Measurements from ENCODE around the gene UXS1. TPM values are rescaled to one million over a fixed set of nuclear protein-coding genes. Genes with fewer than 3 reads are reported as not detected.

Gene UXS1
- total RNA-seq, 1 donor from 2014 or later, result 60.0 TPM

DNA sequence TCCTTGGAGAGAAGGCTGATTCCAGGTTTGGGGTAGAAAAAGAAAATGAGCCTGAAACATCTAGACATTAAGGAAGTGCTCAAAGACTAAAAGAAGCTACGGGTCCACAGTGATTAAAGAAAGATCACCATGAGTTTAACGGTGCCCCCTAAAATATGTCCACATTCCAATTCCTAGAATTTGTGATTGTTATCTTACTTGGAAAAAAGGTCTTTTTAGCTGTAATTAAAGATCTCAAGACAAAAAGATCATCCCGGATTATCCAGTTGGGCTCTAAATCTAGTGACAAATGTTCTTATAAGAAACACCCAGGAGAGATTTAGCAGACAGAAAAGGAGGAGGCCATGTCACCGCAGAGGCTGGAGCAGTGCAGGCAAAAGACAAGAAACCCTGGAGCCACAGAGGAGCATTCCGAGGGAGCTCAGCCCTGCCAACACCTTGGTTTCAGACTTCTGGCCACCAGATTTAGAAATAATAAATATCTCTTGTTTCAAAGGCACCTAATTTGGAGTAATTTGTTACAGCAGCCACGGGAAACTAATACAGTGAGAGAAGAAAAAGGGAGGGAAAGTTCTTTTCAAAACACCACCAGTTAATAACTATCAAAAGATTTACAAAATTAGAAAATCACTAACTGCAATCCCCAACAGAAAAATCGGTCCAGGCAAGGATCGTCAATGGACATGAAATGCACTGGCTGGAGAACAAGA is 8.5 kb downstream of the UXS1 start:
- intact Hi-C loops (cut with DNase I), result no loop called here
- no peaks in the 10 kb centered on the region for H3K36me3 ChIP-seq
- no peaks in the 10 kb centered on the region for H3K9me3 ChIP-seq
- H3K27ac ChIP-seq, result no peak overlapping the region
- TF ChIP-seq, protein P1, sequence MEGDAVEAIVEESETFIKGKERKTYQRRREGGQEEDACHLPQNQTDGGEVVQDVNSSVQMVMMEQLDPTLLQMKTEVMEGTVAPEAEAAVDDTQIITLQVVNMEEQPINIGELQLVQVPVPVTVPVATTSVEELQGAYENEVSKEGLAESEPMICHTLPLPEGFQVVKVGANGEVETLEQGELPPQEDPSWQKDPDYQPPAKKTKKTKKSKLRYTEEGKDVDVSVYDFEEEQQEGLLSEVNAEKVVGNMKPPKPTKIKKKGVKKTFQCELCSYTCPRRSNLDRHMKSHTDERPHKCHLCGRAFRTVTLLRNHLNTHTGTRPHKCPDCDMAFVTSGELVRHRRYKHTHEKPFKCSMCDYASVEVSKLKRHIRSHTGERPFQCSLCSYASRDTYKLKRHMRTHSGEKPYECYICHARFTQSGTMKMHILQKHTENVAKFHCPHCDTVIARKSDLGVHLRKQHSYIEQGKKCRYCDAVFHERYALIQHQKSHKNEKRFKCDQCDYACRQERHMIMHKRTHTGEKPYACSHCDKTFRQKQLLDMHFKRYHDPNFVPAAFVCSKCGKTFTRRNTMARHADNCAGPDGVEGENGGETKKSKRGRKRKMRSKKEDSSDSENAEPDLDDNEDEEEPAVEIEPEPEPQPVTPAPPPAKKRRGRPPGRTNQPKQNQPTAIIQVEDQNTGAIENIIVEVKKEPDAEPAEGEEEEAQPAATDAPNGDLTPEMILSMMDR (IDR thresholded peaks at IDR 0.05), result no peak
- no peak overlapping the region for H3K4me3 ChIP-seq
- no peak for DNase-seq
- H3K4me1 ChIP-seq, result peaks cover 42% of the 10 kb centered on the region
- ATAC-seq, result no peak
- no peaks in the 10 kb centered on the region for H3K27me3 ChIP-seq (ENCODE audit: low read depth)

DNA sequence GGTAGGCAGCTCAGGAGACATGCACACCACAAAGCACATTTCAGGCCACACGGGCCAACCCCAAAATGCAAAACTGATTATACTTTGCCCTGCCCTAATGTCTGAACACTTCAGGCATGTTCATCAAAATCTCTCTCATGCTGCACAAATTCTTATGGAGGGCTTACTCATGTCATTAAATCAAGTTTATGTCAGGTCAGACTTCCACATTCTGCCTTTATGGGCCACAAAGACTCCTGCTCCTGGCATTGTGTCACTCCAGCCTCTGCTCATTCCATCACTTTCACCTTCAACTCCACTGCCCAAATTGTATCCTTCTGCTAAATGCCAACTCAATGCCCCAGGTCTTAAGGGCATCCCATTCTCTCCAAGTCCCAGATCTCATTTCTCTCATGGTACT is 9.2 kb downstream of the UXS1 start:
- no peak overlapping the region for H3K27ac ChIP-seq
- DNase-seq (no peak), ATAC-seq (no peak)
- no peaks in the 10 kb centered on the region for H3K36me3 ChIP-seq
- H3K9me3 ChIP-seq, result no peaks in the 10 kb centered on the region
- intact Hi-C loops (cut with DNase I), result no loop called here
- H3K4me3 ChIP-seq, result no peak overlapping the region
- H3K4me1 ChIP-seq, result peaks cover 38% of the 10 kb centered on the region
- TF ChIP-seq, protein P1 (IDR thresholded peaks at IDR 0.05), result no peak
- no peaks in the 10 kb centered on the region for H3K27me3 ChIP-seq (ENCODE audit: low read depth)

DNA sequence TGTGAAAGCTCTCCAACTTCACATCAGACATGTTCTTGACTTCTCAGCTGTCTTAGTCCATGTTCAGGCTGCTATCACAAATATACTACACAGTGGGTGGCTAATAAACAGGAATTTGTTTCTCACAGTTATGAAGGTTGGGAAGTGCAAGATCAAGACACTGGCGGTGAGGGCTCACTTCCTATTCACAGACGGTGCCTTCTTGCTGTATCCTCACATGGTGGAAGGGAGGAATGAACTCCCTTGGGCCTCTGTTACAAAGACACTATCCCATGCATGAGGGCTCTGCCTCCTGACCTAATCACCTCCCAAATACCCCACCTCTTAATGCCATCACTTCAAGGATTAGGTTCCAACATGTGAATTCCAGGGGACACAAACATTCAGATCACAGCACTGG is 9.7 kb downstream of the UXS1 start:
- Histone ChIP-seq H3K36me3 (no peaks in the 10 kb centered on the region), H3K4me3 (no peak overlapping the region), H3K4me1 (peaks cover 34% of the 10 kb centered on the region), H3K27ac (no peak overlapping the region), H3K27me3 (ENCODE audit: low read depth) (no peaks in the 10 kb centered on the region), H3K9me3 (no peaks in the 10 kb centered on the region)
- no peak for DNase-seq
- TF ChIP-seq, protein P1 (IDR thresholded peaks at IDR 0.05), result no peak
- intact Hi-C loops (cut with DNase I), result no loop called here
- no peak for ATAC-seq

DNA sequence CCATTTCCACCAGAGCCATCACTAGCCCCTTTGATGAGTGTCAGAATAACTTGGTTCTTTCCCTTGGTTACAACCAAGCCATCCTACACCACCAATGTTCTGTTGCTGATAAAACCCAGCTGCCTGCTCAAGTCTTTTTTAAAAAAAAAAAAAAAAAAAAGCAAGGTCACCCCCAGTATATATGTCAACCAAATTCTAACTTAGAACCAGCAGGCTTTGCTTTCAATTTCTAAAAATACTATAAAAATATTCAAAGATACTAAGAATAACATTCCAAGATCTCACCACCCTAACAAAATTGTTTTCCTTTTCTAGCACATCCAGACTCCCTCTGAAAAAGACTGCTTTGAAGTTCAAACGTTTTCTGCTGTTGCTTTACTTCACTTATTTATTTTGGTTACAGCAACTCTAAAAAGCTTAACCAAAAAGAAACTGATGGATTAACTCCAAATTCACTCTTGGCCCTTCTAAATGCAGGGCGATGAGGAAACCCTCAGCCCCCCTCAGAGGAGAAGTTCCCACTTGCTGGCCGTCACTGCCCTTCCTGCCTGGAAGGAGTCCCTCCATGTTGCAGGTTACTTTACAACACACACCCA is 10.9 kb downstream of the UXS1 start:
- Histone ChIP-seq H3K36me3 (no peaks in the 10 kb centered on the region), H3K9me3 (no peaks in the 10 kb centered on the region), H3K27me3 (ENCODE audit: low read depth) (no peaks in the 10 kb centered on the region), H3K4me3 (no peak overlapping the region), H3K4me1 (peaks cover 22% of the 10 kb centered on the region), H3K27ac (no peak overlapping the region)
- TF ChIP-seq, protein P1 (IDR thresholded peaks at IDR 0.05), result no peak
- intact Hi-C loops (cut with DNase I), result no loop called here
- DNase-seq (no peak), ATAC-seq (peak in 1 of 2 donors; percentile 41)

DNA sequence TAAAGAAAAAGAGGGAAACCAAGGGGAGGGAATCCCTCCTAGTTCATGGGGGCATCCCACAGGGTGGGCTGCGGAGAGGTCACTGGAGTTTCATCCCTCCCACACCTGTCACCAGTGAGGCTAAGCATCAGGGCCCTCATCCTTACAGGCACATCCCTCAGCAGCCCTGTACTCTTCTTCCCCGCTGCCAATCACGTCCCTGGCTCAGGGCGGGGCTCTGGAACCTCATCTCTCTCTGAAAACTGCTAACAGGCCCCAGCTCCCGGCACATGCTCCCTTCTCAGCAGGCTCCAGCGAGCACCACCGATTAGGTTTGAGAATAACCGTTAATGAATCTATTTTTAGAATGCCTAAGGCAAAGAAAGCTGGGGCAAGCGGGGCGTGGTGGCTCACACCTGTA is 13.0 kb downstream of the UXS1 start:
- H3K36me3 ChIP-seq, result no peaks in the 10 kb centered on the region
- intact Hi-C loops (cut with DNase I), result no loop called here
- no peaks in the 10 kb centered on the region for H3K9me3 ChIP-seq
- TF ChIP-seq, protein P1 (IDR thresholded peaks at IDR 0.05), result no peak
- no peak overlapping the region for H3K4me3 ChIP-seq
- ATAC-seq (no peak), DNase-seq (no peak)
- no peaks in the 10 kb centered on the region for H3K27me3 ChIP-seq (ENCODE audit: low read depth)
- no peak overlapping the region for H3K27ac ChIP-seq
- peaks cover 21% of the 10 kb centered on the region for H3K4me1 ChIP-seq
